Islet precursor cell (in vitro differentiated cells): ENCODE results near the gene CASP14.
"Not testable (repeated sequence)": the region's sequence is repeated elsewhere in the genome, so short reads cannot be mapped to it uniquely, and the experiment has no call there.

Source experiments
- DNase-seq: peaks from one replicate; pipeline ENCODE4 v3.0.0-alpha.2; 2018

CASP14 gene, protein sequence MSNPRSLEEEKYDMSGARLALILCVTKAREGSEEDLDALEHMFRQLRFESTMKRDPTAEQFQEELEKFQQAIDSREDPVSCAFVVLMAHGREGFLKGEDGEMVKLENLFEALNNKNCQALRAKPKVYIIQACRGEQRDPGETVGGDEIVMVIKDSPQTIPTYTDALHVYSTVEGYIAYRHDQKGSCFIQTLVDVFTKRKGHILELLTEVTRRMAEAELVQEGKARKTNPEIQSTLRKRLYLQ

DNA sequence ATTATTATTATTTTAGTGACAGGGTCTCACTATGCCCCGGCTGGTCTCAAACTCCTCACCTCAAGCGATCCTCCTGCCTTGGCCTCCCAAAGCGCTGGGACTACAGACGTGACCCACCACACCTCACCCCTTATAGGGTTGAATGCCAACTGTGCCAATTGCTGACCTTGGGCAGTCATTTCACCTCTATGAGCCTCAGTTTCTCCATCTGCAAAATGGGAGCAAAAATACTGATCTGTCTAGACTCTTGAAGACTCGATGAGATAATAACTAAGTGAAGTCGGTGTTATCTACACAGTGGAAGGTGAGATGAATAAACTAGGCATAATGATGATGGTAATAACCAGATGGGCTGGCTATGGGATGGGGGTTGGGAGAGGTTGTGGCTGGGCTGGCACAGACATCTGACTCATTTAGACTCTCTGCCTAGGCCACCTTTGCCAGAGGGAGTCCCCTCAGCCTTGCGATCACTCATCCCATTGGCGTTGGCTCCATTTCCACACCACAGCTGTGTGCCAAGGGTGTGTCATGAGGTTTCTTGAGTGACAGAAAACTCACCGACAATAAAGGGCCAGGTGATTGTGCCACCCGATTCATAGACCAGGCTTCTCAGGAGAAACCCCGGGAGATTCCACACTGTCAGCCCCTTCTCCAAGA, at the start of gene CASP14:
TSS of gene CASP14 (plus strand) at position 596 of the 657 bp plus-strand sequence. CDS start 2,772 bp downstream, outside the sequence.
- no peak for DNase-seq

DNA sequence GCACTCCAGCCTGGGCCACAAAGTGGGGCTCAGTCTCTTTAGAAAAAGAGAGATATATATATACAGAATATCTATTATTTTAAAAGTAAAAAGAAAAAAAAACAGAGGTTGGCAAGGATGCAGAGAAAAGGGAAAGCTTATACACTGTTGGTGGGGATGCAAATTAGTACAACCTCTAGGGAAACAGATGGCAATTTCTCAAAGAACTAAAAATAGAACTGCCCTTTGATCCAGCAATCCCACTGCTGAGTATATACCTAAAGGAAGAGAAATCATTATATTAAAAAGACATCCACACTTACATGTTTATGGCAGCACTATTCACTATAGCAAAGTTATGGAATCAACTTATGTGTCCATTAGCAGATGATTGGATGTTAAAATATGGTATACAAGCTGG, 41.0 kb upstream of the CASP14 start:
- DNase-seq, result no peak

DNA sequence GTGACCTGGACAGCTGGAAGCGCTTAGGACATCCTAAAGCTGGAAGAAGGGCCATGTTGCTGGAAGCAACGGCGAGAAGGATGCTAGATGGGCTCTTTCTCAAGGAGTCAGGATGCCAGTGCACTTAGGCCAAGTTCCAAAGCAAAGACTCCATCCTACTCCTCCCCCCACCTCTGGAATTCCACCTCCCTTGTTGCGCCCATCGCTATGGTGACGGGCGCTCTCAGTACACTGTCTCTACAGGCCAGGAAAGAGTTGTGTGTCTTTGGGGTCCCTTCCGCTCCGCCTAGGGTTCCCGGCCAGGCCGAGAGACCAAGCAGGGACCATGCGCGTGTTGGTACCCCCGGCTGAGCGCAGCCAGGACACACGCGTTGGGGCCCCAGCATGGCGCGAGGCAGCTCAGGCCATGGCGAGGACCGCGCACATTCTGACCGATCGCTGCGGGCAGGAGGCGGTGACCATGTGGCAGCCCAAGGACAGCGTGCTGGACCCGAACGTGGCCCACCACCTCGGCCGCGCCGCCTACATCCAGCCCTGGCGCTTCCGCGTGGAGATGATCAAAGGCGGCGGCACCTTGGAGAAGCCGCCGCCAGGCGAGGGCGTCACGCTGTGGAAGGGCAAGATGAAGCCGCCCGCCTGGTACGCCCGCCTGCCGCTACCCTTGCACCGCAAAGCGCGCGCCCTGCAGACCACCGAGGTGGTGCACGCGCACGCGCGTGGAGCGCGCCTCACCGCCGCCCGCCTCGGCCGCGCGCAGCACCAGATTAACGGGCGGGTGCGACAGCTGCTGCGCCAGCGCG, 38.6 kb upstream of the CASP14 start:
- peak; percentile 59 for DNase-seq

DNA sequence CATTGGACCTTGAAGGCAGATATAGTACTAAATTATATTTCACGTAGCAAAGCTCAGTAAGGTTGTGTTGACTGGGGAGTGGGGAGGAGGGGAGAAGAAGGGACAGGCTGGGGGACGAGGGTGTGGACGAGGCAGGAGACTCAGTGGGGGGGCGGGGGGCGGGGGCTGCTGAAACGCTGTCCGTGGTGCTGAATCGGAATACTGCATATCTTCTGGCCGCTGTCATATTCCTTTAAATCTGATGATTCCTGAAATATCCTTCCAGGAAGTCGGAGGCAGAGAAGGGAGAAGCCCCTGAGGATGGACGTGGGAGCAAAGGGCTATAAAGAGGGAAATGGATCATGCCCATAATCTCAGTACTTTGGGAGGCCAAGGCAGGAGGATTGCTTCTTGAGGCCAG, 34.7 kb upstream of the CASP14 start:
- peak; percentile 61 for DNase-seq

DNA sequence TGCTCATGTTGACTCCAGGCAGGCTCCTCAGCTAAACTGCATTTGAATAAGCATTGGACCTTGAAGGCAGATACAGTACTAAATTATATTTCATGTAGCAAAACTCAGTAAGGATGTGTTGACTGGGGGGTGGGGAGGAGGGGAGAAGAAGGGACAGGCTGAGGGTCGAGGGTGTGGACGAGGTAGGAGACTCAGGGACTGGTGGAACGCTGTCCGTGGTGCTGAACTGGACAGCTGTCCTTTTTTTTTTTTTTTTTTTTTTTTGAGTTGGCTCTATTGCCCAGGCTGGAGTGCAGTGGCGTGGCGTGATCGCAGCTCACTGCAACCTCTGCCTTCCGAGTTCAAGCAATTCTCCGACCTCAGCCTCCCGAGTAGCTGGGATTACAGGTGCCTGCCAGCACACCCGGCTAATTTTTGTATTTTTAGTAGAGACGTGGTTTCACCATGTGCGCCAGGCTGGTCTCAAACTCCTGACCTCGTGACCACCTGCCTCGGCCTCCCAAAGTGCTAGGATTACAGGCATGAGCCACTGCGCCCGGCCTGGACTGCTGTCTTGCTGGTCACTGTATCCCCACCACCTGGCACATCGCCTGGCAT, 33.2 kb upstream of the CASP14 start:
- DNase-seq, result peak; percentile 71

DNA sequence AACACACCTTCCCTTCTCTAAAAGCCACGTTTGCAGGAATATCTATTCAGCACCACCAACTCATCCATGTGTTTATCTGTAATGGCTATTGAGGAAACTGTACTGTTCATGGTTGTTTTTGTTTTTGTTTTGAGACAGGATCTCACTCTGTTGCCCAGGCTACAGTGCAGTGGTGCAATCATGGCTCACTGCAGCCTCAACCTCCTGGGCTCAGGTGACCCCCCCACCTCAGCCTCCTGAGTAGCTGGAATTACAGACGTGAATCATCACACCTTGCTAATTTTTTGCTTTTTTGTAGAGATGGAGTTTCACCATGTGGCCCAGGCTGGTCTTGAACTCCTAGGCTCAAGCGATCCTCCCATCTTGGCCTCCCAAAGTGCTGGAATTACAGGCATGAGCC, 30.4 kb upstream of the CASP14 start:
- DNase-seq, result not testable (repeated sequence)

DNA sequence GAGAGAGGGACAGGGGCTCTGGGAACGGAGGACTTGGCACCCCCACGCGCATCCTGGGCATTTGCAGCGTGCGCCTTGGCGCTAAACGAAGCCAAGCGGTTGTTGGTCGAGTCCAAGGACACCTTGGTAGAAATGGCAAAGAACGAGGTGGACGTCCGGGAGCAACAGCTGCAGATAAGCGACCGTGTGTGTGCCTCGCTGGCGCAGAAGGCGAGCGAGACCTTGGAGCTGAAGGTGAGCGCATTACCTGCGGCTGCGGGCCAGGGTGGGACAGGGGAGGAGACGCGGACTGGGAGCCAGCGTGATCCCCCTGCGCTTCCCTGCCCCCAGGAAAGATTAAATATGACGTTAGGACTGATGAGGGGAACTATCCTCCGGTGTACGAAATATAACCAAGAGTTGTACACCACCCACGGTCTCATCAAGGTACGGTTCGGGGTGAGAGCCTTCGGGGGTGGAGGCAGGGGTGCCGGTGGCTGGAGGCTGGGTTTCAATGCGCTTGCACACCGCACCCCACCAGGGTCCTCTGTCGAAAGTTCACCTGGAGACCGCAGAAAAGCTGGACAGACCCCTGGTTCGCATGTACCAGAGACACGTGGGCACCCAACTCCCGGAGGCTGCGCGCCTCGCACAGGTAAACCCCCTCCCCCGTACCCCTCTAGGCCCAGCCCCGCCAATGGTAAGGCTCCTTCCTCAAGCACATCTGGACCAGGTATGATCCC, 27.8 kb upstream of the CASP14 start:
- DNase-seq, result no peak

DNA sequence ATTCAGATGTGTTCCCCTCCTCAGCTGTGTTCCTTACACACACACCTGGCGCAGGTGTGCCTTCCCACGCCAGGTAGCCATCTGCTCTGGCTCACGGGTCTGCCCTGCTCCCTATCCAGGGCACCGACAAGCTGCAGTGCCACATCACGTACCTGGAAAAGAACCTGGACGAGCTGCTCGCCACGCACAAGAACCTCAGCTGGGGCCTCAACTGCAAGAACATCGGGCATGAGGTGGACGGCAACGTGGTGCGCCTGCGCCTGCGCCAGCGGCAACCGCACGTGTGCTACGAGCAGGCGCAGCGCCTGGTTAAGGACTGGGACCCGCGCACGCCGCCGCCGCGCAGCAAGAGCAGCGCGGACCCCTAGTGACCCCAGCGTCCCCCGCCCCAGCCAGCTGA, 26.5 kb upstream of the CASP14 start:
- no peak for DNase-seq

DNA sequence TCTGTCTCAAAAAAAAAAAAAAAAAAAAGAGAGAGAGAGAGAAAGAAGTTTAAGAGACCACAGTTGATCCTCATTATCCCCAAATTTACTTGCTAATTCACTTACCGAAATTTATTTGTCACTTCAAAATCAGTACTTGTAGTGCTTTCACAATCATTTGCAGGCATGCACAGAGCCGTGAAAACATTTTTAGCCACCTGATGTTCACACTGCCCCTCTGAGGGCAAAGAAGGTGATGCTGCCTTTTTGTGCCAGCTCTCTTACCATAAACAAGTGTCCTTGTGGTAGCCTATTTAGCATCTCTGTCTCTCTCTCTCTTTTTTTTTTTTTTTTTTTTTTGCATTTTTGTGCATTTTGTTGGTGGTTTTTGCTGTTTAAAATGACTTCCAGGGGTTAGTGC, 24.1 kb upstream of the CASP14 start:
- no peak for DNase-seq

DNA sequence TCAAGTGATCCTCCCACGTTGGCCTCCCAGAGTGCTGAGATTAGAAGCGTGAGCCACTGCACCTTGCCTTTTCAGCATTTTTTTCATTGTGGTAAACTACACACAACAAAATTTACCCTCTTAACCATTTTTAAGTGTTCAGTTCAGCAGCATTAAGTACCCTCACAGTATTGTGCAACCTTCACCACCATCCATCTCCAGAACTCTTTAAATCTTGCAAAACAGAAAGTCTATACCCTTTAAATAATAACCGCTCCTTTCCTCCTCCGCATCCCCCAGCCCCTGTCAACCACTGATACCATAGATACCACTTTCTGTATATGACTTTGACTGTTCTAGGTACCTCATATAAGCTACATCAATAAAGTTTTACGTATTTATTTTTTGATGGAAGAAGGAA, 20.8 kb upstream of the CASP14 start:
- no peak for DNase-seq

DNA sequence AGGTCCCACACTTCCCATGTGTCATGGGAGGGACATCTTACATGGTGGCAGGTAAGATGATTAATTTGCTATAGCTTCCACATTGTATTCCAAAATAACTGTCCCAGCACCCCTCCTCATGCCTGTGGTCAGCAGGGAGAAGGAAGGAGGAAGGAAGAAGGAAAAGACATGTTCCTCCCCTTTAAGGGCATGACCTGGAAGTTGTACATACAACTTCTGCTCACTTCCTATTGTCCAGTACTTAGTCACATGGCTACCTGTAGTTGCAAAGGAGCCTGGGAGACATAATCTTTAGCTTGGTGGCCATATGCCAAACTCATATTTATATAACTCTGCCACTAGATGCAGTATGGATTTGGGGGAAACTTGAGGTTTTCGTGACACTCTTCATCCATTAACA, 17.6 kb upstream of the CASP14 start:
- DNase-seq, result no peak

DNA sequence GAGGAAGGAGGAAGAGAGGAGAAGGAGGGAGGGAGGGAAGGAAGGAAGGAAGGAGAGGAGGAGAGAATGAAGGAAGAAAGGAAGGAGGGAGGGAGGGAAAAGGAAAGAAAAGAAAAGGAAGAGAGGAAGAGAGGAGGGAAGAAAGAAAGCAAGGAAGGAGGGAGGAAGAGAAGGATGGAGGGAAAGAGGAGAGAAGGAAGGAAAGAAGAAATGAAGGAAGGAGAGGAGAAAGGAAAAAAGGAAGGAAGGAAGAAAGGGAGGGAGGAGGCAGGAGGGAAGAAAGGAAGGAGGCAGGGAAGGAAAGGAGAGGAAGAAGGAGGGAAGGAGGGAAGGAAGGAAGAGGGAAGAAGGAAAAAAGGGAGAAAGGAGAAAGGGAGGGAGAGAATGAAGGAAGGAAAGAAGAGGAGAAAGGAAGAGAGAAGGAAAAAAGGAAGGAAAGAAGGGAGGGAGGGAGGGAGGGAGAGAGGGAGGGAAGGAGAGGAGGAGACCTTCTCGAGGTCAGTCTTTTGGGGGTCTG, 13.4 kb upstream of the CASP14 start:
- no peak for DNase-seq

DNA sequence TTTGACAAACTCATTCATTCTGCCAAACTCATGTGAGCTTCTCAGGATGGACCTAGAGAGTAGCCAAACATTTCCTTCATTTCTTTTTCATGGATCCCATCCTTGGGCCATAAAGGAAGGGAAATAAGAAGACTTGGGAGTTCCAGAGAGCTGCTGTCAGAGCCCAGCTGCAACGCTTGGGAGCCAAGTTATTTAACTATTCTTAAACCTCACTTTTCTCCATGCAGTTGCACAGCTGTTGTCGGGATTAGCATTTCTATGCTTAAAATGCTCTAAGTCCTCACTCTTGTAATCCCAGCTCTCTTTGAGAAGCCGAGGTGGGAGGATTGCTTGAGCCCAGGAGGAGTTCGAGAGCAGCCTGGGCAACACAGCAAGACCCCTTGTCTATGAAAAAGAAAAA, 11.7 kb upstream of the CASP14 start:
- DNase-seq, result no peak

DNA sequence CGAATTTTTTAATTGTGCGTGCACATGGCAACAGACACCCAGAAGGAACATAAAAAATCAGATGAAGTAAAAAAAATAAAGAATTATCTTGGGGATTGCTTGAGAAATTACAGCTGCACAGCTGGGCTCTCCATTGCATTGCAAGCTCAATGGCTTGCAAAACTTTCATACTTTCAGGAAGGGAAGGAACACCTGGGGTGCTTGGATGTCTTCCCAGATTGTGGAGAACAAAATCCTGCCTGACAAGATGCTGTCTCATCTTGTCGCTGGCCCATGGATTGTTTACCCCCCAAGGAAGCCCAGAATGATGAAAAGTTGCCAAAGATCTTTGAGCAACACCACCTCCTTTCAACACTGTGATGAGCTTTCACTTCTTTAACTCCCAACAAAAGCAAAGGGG, 11.0 kb upstream of the CASP14 start:
- DNase-seq, result no peak

DNA sequence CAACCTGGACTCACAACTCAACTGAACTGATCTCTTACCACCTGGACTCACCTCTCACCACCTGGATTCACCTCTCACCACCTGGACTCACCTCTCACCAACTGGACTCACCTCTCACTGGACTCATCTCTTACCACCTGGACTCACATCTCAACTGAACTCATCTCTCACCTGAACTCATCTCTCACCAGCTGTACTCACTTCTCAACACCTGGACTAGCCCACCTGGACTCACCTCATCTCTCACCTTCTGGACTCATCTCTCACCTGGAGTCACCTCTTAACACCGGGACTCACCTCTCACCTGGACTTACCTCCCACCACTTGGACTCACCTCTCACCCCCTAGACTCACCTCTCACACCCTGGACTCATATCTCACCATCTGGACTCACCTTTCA, 7.3 kb upstream of the CASP14 start:
- no peak for DNase-seq

DNA sequence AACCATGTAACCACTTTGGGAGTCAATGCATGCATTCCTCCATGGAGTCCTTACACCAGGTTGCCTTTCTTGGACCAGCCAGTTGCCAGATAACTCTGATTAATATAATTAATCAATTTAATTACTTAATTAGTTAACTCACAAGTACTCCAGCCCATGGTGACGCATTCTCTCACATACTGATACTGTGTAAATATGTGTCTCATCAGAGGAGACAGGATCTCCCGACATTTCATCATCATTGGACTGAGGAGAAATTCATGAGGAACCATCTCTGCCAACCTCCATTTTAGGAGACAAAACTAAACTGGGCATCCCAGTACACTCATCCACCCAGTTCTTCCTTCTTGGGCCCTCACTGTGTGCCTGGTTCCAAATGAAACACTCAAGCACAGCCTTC, 6.5 kb upstream of the CASP14 start:
- DNase-seq, result no peak

DNA sequence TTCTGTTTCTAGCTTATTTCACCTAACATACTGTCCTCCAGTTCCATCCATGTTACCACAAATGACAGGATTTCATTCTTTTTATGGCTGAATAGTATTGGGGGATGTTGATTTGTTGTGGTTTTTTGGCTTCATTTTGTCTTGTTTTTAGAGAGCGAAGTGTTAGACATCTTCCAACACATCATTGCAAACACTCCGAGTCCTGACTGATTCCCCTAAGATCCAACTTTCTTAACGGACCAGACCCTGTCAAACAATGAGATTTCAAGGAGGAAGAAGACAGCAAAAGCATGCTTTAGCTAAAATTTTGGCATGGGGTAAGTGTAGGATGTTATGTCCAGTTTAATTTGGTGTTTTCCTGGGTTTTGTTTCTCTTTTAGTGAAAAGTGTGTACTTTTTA, 3.8 kb upstream of the CASP14 start:
- DNase-seq, result no peak

DNA sequence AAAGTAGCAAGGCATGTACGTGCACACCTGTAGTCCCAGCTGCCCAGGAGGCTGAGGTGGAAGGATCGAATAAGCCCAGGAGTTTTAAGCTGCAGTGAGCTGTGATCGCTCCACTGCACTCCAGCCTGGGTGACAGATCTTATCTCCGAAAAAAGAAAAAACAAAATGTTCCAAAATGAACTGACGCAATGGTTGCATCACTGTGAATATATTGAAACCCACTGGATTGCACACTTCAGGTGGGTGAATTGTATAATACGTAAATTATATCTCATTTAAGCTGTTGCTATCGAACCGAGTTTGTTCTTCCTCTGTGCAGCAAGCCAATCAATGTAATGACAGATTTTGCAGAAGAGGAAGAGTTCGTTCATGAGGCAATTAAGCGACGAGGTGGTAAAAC, 1.6 kb upstream of the CASP14 start:
- no peak for DNase-seq

DNA sequence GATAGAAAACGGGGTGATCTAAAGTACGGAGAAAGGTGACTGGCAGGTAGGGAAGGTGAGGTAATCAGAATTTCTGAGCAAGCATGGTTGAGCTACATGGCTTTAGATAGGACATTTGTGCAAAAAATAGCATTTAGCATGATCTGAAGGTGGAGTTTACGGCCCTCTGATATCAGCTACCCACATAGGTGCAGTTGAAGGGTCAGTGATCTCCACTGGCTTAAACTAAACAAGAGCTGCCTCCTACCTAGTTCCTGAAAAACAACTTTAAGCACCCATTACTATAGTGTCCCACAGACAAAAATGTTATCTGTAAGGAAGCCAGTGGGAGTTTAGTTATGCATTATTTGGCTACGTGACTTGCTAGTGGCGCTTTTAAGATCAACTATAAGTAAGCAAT, 1.2 kb upstream of the CASP14 start:
- DNase-seq, result no peak

DNA sequence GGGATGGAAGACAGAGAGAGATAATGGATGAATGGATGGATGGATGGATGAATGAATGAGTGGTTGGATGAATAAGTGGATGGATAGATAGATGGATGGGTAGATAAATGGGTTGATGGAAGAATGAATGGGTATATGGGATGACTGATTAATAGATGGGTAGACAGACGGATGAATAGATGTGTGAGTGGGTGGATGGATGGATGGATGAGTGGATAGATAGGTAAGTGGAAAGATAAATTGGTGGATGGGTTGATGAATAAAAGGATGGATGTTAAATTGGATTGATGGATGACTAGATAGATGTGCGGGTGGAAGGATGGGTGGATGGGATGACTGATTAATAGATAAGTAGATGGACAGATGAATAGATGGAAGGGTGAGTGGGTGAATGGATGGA, 1.4 kb downstream of the CASP14 start:
- DNase-seq, result no peak

DNA sequence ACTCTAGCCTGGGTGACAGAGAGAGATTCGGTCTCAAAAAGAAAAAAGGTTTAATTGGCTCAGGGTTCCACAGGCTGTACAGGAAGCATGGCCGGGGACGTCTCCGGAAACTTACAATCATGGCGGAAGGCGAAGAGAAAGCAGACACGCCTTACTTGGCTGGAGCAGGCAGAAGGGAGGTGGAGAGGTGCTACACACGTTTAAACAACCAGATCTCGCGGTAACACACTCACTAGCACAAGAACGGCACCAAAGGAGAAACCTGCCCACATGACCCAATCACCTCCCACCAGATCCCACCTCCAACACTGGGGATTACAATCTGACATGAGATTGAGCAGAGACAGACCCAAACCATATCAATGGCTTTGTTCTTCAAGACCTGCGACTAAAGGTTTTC, 12.8 kb downstream of the CASP14 start:
- no peak for DNase-seq

DNA sequence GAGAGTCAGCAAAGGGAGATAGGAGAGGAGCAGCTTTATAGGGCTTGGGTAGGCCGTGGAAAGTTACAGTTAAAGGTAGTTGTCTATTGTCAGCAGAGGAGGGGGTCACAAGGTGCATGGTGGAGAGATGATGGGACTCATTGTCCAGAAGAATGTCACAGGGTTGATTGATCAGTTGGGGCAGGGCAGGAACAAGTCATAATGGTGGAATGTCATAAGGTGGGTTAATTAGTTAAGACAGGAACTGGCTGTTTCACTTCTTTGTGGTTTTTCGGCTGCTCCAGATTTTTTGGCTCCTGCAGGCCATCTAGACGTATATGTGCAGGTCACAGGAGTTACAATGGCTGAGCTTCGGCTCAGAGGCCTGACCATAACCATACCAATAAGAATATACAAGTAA, 21.1 kb downstream of the CASP14 start:
- peak; percentile 87 for DNase-seq
